Sigmoid colon (tissue), 7 donors: Measurements from ENCODE around the gene C16orf87. TPM values are rescaled to one million over a fixed set of nuclear protein-coding genes. Genes with fewer than 3 reads are reported as not detected.

ENCODE experiments used
- DNase-seq: peaks from one replicate; pipeline ENCODE4 v3.0.0-alpha.2; 2019
- H3K27ac ChIP-seq, 4 donors: fragments of 200-600 bp; sonication (generic); one replicate each; pipeline ENCODE4 v1.5.1; 2016 to 2019; ENCODE audit warnings: mild to moderate bottlenecking in 1 of 4
- H3K27me3 ChIP-seq, 3 donors: fragments of 200-600 bp; sonication (generic); one replicate each; pipeline ENCODE4 v1.5.1; 2019; ENCODE audit warnings: mild to moderate bottlenecking in 1 of 3
- H3K36me3 ChIP-seq, 4 donors: fragments of 200-600 bp; sonication (generic); one replicate each; pipeline ENCODE4 v1.5.1; 2016 to 2019
- H3K4me1 ChIP-seq, 4 donors: fragments of 200-600 bp; sonication (generic); one replicate each; pipeline ENCODE4 v1.5.1; 2017 to 2019
- H3K4me3 ChIP-seq, 4 donors: fragments of 200-600 bp; sonication (generic); one replicate each; pipeline ENCODE4 v1.5.1; 2017 to 2019; ENCODE audit warnings: mild to moderate bottlenecking in 2 of 4, moderate library complexity in 1 of 4
- H3K9me3 ChIP-seq, 4 donors: fragments of 200-600 bp in 3 of 4; sonication (generic) in 3 of 4; one replicate each; pipeline versions ENCODE4 v1.5.1 to v1.6.1; 2013 to 2019
- EP300 ChIP-seq, 4 donors: sonication (generic); formaldehyde crosslinking; IDR thresholded peaks; one replicate each; pipeline ENCODE4 v1.6.1; 2017; ENCODE audit warnings: antibody characterized with exemption in 4 of 4
- POLR2A ChIP-seq, 2 donors: fragments of 450-650 bp; IDR thresholded peaks; one replicate each; pipeline ENCODE4 v1.6.1; 2016; ENCODE audit warnings: antibody characterized with exemption in 2 of 2, mild to moderate bottlenecking in 2 of 2, moderate library complexity in 2 of 2
- POLR2AphosphoS5 ChIP-seq, 4 donors: sonication (generic); formaldehyde crosslinking; IDR thresholded peaks; one replicate each; pipeline ENCODE4 v1.6.1; 2017; ENCODE audit warnings: antibody characterized with exemption in 4 of 4
- WGBS, 2 donors: extraction: QIAGEN DNeasy Blood & Tissue Kit; methylation state at CpG; one replicate each; pipeline ENCODE4 v1.1.7; 2013; 5-methylcytosine and 5-hydroxymethylcytosine counted together
- intact Hi-C: fragments of 100-400 bp; cut with DNase I; formaldehyde crosslinking; loops from one replicate; pipeline ENCODE4 v1.15.1; 2023
- polyA plus RNA-seq, 3 donors: library from polyadenylated mRNA; stranded (reverse); fragments of 200-250 nt; gene quantifications; one replicate each; pipeline ENCODE4 v1.2.3, GENCODE V29; 2013
- total RNA-seq, 4 donors: library from RNA; depleted of rRNA; stranded (reverse); fragments of >200 nt; gene quantifications; one replicate each; pipeline ENCODE4 v1.1.0, GENCODE V29; 2016
- TF ChIP-seq, protein P1 (sequence below), 4 experiments: fragments of 450-650 bp in 3 of 4; fragments of 200-600 bp in 1 of 4; IDR thresholded peaks; one replicate each; pipeline ENCODE4 v1.5.1; 2016 to 2019; ENCODE audit warnings: antibody characterized with exemption in 4 of 4, mild to moderate bottlenecking in 3 of 4, moderate library complexity in 2 of 4
- donor health status: healthy with polysubstance abuse.
- donor health status: Bipolar disorder and iron deficiency.
- donor health status: healthy.

C16orf87 gene
- total and polyA plus RNA-seq, 7 donors, result 5.0 to 10.5 (median 6.0) TPM

DNA sequence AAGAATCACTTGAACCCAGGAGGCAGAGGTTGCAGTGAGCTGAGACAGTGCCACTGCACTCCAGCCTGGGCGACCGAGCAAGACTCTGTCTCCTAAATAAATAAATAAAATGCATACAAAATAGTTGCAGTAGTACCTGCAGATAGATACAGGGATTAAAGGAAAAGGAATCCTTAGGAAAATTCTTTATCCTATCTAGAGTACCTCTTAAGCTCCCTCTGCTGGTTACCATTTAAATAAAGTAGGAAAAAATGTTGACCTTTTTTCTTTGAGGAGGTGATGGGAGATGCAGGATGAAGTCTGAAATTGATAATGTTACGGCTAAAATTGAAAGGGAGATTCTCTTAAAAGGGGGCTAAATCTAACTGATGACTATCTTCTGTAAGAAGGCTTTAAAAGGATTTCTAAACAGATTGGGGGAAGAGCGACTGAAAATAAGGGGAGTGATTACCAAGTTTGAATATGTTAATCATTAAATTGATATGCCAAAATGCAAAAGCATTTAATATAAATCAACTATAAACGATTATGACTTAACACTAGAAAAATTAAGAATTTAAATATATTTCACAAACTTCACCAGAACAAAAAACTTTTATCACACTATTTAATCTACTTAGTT is 29.4 kb downstream of the C16orf87 start:
- no peak for DNase-seq
- TF ChIP-seq, protein P1, sequence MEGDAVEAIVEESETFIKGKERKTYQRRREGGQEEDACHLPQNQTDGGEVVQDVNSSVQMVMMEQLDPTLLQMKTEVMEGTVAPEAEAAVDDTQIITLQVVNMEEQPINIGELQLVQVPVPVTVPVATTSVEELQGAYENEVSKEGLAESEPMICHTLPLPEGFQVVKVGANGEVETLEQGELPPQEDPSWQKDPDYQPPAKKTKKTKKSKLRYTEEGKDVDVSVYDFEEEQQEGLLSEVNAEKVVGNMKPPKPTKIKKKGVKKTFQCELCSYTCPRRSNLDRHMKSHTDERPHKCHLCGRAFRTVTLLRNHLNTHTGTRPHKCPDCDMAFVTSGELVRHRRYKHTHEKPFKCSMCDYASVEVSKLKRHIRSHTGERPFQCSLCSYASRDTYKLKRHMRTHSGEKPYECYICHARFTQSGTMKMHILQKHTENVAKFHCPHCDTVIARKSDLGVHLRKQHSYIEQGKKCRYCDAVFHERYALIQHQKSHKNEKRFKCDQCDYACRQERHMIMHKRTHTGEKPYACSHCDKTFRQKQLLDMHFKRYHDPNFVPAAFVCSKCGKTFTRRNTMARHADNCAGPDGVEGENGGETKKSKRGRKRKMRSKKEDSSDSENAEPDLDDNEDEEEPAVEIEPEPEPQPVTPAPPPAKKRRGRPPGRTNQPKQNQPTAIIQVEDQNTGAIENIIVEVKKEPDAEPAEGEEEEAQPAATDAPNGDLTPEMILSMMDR (IDR thresholded peaks at IDR 0.05), result peak in 2 of 4 experiments; percentile 14 to 25
- no peak for TF ChIP-seq POLR2AphosphoS5 (IDR thresholded peaks at IDR 0.05)
- no peaks in the 10 kb centered on the region for H3K27me3 ChIP-seq
- no peak overlapping the region for H3K4me3 ChIP-seq
- H3K27ac ChIP-seq, result no peak overlapping the region
- intact Hi-C loops, result no loop called here
- 70 to 88% methylated on average over 5 of the region's 5 CpGs for WGBS, 2 donors
- H3K9me3 ChIP-seq, result peaks cover 0 to 4% (median 0%) of the 10 kb centered on the region in 4 donors
- no peaks in the 10 kb centered on the region for H3K4me1 ChIP-seq
- H3K36me3 ChIP-seq, result peaks cover 0 to 5% (median 0%) of the 10 kb centered on the region in 4 donors

DNA sequence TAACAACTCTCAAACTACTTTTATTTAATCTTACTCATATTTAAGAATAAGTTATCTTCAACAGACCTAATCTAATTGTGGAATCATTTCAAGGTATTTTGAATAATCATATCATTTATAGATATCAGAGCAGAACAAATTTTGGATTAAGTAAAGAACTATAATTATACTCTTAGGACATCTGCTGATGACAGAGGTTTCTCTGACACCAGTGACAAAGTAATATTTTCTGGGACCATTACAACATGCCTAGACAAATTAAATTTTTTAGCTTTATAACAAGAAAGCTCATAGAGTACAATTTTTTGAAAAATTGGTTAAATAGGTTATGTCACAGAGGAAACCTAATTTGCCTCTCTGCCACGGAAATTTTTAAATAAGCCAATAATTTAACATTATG is 30.5 kb downstream of the C16orf87 start:
- H3K9me3 ChIP-seq, result peaks cover 0 to 4% (median 0%) of the 10 kb centered on the region in 4 donors
- intact Hi-C loops, result no loop called here
- DNase-seq, result no peak
- H3K27me3 ChIP-seq, result no peaks in the 10 kb centered on the region
- 89 to 100% methylated on average over 1 of the region's 1 CpG for WGBS, 2 donors
- H3K4me1 ChIP-seq, result no peaks in the 10 kb centered on the region
- no peak overlapping the region for H3K27ac ChIP-seq
- TF ChIP-seq EP300 (IDR thresholded peaks at IDR 0.05) (no peak), POLR2AphosphoS5 (IDR thresholded peaks at IDR 0.05) (no peak), POLR2A (IDR thresholded peaks at IDR 0.05) (no peak)
- TF ChIP-seq, protein P1 (IDR thresholded peaks at IDR 0.05), result no peak
- no peak overlapping the region for H3K4me3 ChIP-seq
- peaks cover 0 to 5% (median 0%) of the 10 kb centered on the region in 4 donors for H3K36me3 ChIP-seq

DNA sequence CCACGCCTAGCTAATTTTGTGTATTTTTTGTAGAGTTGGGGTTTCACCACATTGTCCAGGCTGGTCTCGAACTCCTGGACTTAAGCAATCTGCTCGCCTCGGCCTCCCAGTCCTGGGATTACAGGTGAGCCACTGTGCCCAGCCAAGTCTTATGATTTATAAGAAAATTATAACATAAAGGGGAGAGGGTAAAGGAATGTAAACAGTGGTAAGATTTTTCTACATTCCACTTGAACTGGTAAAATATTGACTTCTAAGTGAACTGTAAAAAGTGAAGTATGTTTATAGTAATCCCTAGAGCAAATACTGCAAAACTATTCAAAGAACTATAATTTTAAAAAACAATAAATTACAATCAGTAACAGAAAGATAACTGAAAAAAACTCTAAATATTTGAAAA is 33.5 kb downstream of the C16orf87 start:
- DNase-seq, result no peak
- intact Hi-C loops, result no loop called here
- TF ChIP-seq POLR2A (IDR thresholded peaks at IDR 0.05) (no peak), POLR2AphosphoS5 (IDR thresholded peaks at IDR 0.05) (no peak), EP300 (IDR thresholded peaks at IDR 0.05) (no peak)
- H3K27ac ChIP-seq, result no peak overlapping the region
- H3K4me3 ChIP-seq, result no peak overlapping the region
- peaks cover 0 to 4% (median 0%) of the 10 kb centered on the region in 4 donors for H3K9me3 ChIP-seq
- peaks cover 0 to 2% (median 0%) of the 10 kb centered on the region in 4 donors for H3K36me3 ChIP-seq
- H3K27me3 ChIP-seq, result no peaks in the 10 kb centered on the region
- H3K4me1 ChIP-seq, result no peaks in the 10 kb centered on the region
- WGBS, 2 donors, result 97 to 98% methylated on average over 4 of the region's 4 CpGs

- no peak for DNase-seq
- Histone ChIP-seq H3K4me1 (no peaks in the 10 kb centered on the region), H3K27me3 (no peaks in the 10 kb centered on the region), H3K36me3 (no peaks in the 10 kb centered on the region), H3K4me3 (no peak overlapping the region), H3K9me3 (peaks cover 0 to 4% (median 0%) of the 10 kb centered on the region in 4 donors), H3K27ac (no peak overlapping the region)
- intact Hi-C loops, result no loop called here
- WGBS, 2 donors, result 97% methylated on average over 1 of the region's 1 CpG
- TF ChIP-seq POLR2AphosphoS5 (IDR thresholded peaks at IDR 0.05), result no peak
- TF ChIP-seq EP300 (IDR thresholded peaks at IDR 0.05), result no peak
- TF ChIP-seq, protein P1 (IDR thresholded peaks at IDR 0.05), result no peak
- no peak for TF ChIP-seq POLR2A (IDR thresholded peaks at IDR 0.05)
Observed at GRCh38 chr16:46796764-46797269, 34.2 kb downstream of the C16orf87 start.

- Histone ChIP-seq H3K27me3 (no peaks in the 10 kb centered on the region), H3K4me1 (peaks cover 0 to 6% (median 0%) of the 10 kb centered on the region in 4 donors), H3K9me3 (peaks cover 0 to 4% (median 0%) of the 10 kb centered on the region in 4 donors), H3K36me3 (no peaks in the 10 kb centered on the region), H3K4me3 (no peak overlapping the region), H3K27ac (no peak overlapping the region)
- intact Hi-C loops, result no loop called here
- DNase-seq, result no peak
- WGBS, 2 donors, result 95 to 97% methylated on average over 1 of the region's 1 CpG
- no peak for TF ChIP-seq POLR2A (IDR thresholded peaks at IDR 0.05)
- TF ChIP-seq, protein P1 (IDR thresholded peaks at IDR 0.05), result no peak
- TF ChIP-seq EP300 (IDR thresholded peaks at IDR 0.05), result no peak
- TF ChIP-seq POLR2AphosphoS5 (IDR thresholded peaks at IDR 0.05), result no peak
Observed at GRCh38 chr16:46793841-46794240, 37.1 kb downstream of the C16orf87 start.
